COR-L47 (cell line): ENCODE measurements around the gene OBSL1.
A peak's percentile ranks its signal among the peaks of the same experiment; 100 is the strongest.

Experiments used
- DNase-seq: peaks from one replicate; lab custom pipeline; 2025; lab: John Stamatoyannopoulos, UW

OBSL1 gene

DNA sequence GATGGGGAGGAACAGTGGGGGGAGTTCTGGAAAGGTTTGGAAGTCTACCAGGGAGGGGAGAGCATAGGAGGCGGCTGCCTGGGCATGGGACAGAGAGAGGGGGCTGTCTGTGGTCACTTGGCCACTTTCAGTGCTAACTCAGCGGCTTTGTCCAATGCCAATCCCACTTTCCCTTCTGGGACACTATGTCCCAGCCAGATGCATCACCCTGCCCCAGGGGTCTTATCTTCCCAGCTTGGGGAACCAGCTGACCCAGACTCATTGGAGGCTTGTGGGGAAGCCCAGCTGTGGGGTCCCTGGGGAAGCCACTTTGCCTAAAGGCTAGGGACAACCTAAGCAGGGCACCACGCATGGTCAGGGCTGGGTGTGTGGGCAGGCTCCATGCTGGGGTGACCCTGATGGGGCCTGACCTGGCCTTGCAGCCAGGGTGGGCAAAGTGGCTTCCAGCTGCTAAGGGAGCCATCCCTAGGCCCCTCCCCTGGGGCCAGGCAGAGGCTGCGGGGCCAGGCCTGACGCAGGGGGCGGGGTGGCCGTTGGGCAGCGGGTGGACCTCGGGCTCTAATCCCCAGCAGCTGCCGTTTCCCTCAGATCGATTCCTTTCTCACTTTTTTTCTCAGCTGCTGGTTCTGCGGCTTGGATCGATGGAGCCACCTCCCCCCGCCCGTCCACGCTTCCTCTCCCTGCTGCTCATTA is 58.7 kb downstream of the OBSL1 start:
- DNase-seq: no peak

DNA sequence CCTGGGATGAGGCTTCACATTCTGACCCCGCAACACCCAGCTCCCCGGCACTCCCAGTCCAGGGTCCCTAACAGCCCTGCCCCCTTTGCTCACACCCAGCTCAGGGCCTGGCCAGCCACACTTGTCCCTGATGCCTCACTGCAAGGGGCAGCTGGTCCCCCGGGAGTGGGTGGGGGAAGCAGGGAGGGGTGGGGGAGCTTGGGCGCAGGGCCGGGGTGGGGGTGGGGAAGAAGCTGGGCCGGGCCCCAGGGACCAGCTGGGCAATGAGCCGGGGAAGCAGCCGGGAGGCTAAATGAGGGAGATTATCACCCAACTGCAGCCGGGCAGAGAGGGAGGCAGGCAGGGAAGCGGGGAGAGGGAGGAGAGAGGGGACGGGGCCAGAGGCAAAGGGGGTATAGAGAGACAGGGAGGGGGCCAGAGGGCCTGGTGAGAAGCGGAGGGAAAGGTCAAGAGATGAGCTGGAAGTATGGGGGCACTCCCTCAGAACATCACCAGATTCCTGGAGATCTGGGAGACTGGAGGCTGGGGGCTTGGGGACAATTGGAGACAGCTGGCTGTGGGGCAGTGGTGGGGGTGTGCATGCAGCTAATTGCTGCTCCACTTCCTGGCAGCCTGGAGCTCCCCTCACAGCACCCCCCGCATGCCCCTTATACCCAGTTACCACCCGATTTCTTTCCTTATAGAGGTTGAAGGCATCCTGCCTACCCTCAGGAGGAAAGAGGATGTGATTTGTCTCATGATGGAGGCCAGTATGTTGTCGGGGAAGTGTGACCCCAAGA is 59.6 kb downstream of the OBSL1 start:
- DNase-seq: no peak

DNA sequence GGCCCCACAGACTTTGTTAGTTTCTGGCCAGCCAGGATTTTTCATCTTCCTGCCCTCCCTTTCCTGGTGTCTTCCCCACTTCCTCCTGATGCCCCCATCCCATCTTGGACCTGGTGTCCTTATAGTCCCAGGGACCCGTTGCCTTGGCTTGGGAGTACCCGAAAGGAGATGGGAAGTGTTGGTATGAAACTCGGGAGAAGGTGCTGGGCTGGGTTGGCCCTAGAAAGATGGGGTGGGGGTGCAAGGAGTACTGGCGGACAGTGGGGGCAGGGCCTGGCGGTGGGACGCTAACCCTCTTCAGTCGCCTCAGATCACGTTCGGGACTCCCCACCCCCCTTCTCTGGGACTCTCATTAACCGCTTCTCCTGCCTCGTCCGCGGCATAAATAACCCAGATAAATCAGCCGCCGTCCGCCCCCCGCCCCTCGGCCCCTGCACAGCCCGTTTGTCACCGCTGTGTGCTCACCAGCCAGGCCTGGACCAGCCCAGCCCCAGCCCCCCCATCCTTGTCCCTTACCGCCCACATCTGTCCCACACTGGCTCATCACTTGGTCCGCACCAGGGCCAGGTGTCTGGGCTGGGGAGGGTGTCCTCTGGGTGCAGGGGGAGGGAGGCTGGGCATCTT is 60.7 kb downstream of the OBSL1 start:
- DNase-seq: no peak

DNA sequence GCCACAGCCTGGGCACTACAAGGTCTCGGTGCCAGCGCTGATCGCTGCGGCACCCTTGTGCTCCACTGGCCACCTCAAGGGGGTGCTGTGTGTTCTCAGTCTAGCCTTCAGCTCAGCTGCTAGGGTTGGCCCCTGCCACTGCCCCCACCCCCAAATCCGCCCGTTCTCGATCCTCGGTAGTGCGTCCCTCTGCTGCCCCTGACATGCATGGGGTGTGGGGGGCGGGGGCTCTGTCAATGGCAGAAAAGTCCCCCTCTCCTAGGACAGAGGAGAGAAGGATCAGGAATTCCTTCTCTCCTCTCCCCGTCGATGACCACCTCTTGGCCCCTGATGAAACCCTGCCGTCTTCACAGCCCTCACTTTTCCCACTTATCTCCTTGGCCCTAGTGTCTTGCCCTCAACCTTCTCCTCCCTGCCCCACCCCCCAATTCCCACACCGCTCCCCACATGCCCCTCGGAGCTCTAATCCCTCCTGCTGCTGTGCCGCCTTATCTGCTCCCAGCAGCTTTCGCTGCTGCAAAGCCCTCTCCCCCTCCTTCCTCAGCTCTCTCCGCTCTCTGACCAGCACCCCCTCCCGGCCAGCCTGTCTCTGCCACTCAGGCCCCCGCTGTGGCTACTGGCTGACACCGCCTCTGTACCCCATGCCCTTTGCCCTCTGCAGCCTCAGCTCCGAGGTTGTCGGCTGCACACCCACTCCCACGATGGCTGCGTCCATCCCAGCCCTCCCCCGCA is 61.4 kb downstream of the OBSL1 start:
- peak; percentile 47 for DNase-seq

DNA sequence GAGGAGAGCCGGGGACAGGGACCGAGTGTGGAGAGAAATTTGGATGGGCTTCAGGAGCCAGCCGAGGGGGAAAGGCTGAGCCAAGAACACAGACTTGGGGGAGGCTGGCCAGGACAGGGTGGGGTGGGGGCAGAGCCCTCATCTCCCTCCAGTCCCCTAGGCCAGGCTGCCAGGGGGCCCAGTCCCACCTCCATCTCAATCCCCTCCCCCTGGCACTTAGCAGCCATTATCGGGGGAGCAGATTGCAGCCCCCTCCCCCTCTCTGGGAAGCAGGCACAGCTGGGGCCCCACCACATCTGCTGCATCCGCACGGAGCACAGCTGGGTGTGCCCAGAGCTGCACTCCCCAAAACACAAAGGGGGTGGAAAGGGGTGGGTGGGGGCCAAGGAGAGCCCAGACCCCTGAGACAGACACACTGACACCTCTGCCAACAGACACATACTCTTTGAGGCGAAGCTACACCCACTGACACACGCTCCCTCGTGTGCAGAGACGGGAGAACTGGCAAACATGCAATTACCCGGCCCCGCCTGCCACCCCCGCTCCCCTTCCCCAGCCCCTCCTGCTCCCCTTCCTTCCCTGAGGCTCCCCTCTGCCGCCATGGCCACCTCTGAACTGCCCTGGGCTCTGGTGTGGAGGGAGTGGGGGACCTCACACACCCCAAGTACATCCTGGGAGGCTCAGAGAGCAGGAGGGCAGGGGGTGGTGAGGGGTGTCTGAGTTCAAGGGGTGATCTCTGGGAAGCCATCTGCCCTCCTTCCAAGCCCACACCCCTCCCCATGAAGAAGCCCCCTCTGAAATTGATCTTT is 62.2 kb downstream of the OBSL1 start:
- peak; percentile 19 for DNase-seq

DNA sequence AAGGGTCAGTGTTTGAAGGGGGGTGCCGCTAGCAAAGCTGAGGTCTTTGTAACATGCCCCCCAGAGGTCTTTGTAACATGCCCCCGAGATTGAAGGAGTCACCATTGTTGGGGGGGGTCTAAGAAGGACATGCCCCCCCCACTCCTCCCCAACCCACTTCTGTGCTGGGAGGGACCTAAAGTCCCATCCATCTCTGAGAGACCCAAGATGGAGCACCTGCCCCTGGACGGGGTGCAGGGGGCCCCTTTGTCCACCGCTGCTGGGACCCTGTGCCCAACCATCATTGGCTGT is 63.0 kb downstream of the OBSL1 start:
- no peak for DNase-seq

DNA sequence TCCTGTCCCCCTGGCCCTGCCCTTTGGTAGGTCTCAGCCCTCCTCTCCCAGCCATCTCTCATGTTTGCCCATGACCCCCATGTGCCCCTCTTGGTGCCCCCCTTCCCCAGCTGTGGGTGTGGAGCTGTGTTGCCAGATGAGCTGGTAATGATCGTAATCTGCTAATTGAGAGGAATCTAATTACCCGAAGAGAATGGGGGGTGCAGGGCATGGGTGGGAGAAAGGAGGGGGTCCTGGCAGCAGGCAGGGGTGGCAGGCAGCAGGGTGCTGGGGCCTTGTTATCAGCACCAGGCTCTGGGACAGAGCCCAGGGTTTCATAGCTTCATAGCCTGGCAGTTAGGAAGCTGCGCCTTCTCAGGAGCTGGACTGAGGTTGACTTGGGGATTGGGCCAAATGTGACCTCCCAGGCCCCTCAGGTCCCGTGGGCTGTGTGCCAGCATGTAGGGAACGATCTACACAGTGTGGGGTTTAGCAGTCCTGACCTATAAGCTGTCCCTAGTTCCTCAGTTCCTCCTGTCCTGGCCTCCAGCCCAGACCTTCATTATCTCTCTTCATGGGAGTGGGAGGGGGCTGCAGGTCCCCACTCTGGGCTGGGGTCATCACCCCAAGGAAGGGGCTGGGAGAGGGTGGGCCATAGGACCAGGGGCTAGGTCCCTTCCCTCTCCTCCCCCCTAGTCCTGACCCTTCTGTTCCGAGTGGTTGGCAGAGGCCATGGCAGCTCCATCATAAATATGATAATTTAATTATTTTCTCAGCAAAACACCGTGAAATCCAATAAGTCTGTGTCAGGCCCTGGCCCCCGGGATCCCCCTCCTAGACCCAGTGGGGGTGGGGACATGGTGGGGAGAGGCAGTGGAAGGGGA is 63.5 kb downstream of the OBSL1 start:
- DNase-seq: no peak

DNA sequence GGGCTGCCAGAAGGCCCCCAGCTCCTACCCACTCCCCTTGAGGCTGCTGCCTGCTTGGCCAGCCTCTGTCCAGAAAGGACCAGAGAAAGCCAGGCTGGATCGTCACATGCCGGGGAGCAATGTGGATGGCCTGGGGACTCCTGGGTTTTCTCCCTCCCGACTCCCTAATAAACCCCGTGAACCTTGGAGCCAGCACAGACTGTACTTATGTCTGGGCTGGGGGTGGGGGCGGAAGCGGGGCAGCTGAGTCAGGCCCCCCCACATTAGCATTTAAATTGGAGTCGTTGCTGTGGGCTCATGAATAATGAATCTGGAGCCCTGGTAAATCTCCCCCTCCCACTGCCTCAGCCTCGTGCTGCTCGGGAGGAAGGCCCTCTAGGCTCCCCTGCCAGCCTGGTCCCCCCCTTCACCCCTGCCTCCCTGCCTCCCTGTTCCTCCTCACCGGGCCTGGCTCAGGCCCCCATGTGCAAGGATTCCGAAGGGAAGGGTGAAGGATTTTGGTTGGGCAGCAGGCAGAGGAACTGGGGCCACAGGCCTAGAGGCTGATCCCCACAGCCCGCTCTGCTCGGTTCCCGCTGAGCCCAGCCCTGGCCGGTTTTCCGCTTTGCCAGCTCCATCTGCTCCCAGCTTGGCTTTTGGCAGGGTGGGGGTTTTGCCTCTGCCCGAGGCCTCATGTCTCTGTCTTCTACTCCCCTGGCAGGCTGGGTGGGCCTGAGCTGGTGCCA is 64.4 kb downstream of the OBSL1 start:
- DNase-seq: no peak

DNA sequence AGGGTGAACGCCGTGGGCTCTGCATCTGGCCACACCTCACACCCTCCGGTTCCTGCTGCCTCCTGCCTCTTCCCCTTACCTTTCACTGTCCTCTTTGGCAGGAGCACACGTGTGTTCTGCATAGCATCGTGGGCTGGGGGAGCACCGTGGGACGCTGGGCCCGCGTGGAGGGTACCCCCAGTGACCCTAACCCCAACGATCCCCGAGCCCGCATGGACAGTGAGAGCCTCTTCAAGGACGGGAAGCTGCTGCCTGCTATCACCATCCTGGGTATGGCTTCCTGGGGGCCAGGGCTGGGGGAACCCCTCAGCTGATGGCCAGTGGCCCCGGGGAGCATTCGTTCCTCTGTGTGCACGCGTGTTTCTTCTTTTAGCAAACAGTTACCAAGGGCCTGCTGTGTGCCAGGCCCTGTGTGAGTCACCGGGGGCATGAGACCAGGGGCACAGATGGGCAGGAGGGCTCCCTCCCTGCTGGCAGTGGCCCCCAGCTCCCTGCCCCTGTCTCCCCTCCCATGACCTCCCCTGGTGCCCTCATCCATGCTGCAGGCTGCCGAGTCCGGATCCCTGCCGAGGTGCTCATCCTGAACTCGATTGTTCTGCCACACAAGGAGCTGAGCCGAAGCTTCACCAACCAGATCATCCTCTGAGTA is 65.1 kb downstream of the OBSL1 start:
- DNase-seq: no peak

DNA sequence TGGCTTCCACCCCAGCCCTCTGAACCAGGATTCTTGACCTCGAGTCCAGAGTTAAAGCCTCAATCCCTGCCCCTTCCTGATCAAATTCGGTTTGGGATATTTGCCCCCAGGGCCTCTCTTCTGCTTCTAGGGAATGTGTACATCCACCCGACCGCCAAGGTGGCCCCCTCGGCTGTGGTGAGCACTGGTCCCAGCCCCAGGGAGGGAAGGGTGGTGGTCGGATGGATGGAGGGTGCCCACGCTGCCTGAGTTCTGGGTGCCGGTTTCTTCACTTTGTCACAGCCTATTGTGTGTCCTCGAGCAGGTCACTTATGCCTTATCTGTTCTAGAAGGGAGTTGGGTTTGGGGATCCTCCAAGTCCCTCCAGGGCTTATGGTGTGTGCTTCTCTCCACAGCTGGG is 65.8 kb downstream of the OBSL1 start:
- DNase-seq: no peak

DNA sequence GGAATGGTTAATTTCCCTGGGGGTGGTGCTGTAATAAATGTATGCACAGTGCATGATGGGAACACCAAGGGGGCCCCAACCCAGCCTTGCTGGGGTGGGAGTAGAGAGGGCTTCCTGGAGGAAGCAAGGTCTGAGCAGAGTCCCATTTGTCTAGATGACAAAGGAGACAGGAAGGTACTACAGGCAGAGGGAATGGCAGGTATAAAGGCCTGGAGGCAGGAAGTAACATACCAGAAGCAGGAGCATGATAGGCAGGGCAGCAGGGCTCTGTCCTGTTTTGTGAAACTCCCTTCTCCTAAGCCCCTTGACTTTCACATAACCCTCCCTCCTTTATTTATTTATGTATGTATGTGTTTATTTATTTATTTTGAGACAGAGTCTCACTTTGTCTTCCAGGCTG is 68.7 kb downstream of the OBSL1 start:
- DNase-seq: no peak

DNA sequence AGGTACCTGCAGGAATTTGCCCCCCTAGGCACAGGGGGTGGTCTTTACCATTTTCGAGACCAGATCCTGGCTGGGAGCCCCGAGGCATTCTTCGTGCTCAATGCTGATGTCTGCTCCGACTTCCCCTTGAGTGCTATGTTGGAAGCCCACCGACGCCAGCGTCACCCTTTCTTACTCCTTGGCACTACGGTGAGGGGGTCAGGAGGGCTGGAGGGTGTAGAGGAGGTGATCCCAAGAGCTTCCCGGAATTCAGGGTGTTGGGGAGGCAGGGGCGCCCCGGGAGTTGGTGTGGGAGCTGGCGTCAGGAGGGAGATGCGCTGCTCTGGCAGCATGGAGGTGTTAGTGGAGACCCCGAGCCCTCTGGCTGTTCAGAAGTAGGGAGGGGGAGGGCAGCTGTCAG is 69.5 kb downstream of the OBSL1 start:
- no peak for DNase-seq
